Panc1 (cell line): ENCODE measurements around the gene MTR.

Experiments used
- CTCF ChIP-seq: fragments of 450-650 bp; IDR thresholded peaks from 2 replicates; pipeline ENCODE4 v1.5.1; 2017; ENCODE audit warnings: mild to moderate bottlenecking
- TCF7L2 ChIP-seq: IDR thresholded peaks from 2 replicates; pipeline ENCODE4 v1.6.1; 2011; ENCODE audit warnings: mild to moderate bottlenecking, low read depth, low read length, inconsistent platforms
- TF ChIP-seq, protein P1 (sequence below), 2 experiments: IDR thresholded peaks; 2 replicates each; pipeline ENCODE4 v1.6.1; 2011 to 2012; ENCODE audit warnings: low read depth in 2 of 2, control low read depth in 1 of 2, low read length in 1 of 2, mild to moderate bottlenecking in 1 of 2, moderate library complexity in 1 of 2; ENCODE audit not compliant: insufficient read depth in 1 of 2

- TF ChIP-seq TCF7L2 = no peak
- TF ChIP-seq, protein P1, sequence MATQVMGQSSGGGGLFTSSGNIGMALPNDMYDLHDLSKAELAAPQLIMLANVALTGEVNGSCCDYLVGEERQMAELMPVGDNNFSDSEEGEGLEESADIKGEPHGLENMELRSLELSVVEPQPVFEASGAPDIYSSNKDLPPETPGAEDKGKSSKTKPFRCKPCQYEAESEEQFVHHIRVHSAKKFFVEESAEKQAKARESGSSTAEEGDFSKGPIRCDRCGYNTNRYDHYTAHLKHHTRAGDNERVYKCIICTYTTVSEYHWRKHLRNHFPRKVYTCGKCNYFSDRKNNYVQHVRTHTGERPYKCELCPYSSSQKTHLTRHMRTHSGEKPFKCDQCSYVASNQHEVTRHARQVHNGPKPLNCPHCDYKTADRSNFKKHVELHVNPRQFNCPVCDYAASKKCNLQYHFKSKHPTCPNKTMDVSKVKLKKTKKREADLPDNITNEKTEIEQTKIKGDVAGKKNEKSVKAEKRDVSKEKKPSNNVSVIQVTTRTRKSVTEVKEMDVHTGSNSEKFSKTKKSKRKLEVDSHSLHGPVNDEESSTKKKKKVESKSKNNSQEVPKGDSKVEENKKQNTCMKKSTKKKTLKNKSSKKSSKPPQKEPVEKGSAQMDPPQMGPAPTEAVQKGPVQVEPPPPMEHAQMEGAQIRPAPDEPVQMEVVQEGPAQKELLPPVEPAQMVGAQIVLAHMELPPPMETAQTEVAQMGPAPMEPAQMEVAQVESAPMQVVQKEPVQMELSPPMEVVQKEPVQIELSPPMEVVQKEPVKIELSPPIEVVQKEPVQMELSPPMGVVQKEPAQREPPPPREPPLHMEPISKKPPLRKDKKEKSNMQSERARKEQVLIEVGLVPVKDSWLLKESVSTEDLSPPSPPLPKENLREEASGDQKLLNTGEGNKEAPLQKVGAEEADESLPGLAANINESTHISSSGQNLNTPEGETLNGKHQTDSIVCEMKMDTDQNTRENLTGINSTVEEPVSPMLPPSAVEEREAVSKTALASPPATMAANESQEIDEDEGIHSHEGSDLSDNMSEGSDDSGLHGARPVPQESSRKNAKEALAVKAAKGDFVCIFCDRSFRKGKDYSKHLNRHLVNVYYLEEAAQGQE (IDR thresholded peaks at IDR 0.05; ENCODE audit: insufficient read depth in 1 of 2, low read depth in 2 of 2, low read length in 1 of 2) = no peak
- TF ChIP-seq CTCF = no peak
These were observed 12.9 kb downstream of the MTR start for GRCh38 chr1:236808005-236808404.
